Endothelial cell of umbilical vein (primary cell): Measurements from ENCODE around the gene DQX1. TPM values are rescaled to one million over a fixed set of nuclear protein-coding genes. Genes with fewer than 3 reads are reported as not detected.

Experiments
- BruUV-seq: library from RNA; stranded (reverse); fragments of 400-500 nt; replicated peaks from 2 replicates; lab custom pipeline; 2021; lab: Mats Ljungman, UMichigan
- CTCF ChIA-PET: fragments of 300-600, 350-600 bp; sonication (Branson Sonifier 250); formaldehyde crosslinking; loops from one replicate; lab custom pipeline; 2021; ENCODE audit warnings: antibody characterized with exemption, inconsistent platforms; lab: Charles Lee
- POLR2A ChIA-PET: fragments of 300-600, 350-600 bp; sonication (Branson Sonifier 250); formaldehyde crosslinking; loops from one replicate; lab custom pipeline; 2021; ENCODE audit warnings: antibody characterized with exemption, inconsistent platforms; lab: Charles Lee
- DNase-seq: peaks from one replicate; pipeline ENCODE4 v3.0.0-alpha.2; 2011; ENCODE audit warnings: low read depth, low spot score
- FAIRE-seq: peaks from 2 replicates; lab custom pipeline; 2011; peaks lifted over from hg19 to GRCh38; lab: Jason Lieb, UNC
- H2AFZ ChIP-seq: 2 replicates; pipeline ENCODE4 v1.6.0; 2012; ENCODE audit warnings: low read depth, low read length, control low read depth, inconsistent platforms
- H3K27ac ChIP-seq: 2 replicates; pipeline ENCODE4 v1.5.1; 2011; ENCODE audit warnings: low read depth, mild to moderate bottlenecking, control low read depth, low read length, moderate library complexity; ENCODE audit not compliant: insufficient read depth
- H3K27me3 ChIP-seq, 2 experiments: 2 replicates each; pipeline versions ENCODE4 v1.6.0 to v1.6.1; 2011; ENCODE audit warnings: low read length in 2 of 2, mixed read lengths in 1 of 2; ENCODE audit not compliant: control insufficient read depth in 2 of 2, insufficient read depth in 2 of 2
- H3K36me3 ChIP-seq, 2 experiments: 2 replicates in 1 of 2; 3 replicates in 1 of 2; pipeline ENCODE4 v1.5.1; 2011; ENCODE audit warnings: low read length in 2 of 2, mild to moderate bottlenecking in 1 of 2, moderate library complexity in 1 of 2; ENCODE audit not compliant: control insufficient read depth in 2 of 2, insufficient read depth in 2 of 2; ENCODE audit errors: extremely low read depth in 1 of 2
- H3K4me1 ChIP-seq: 3 replicates; pipeline ENCODE4 v1.5.1; 2011; ENCODE audit warnings: mild to moderate bottlenecking, low read length; ENCODE audit not compliant: control insufficient read depth, insufficient read depth; ENCODE audit errors: extremely low read depth
- H3K4me2 ChIP-seq: 2 replicates; pipeline ENCODE4 v1.6.1; 2011; ENCODE audit warnings: low read length, control low read depth, mixed read lengths; ENCODE audit not compliant: insufficient read depth
- H3K4me3 ChIP-seq, 3 experiments: fragments of 200-600 bp in 1 of 3; sonication (generic), shearing (Covaris generic) in 1 of 3; replicated peaks in 1 of 3; 2 replicates each; pipeline ENCODE4 v1.5.1; 2011 to 2016; ENCODE audit warnings: control low read depth in 3 of 3, low read length in 3 of 3, mild to moderate bottlenecking in 2 of 3, inconsistent platforms in 1 of 3, low read depth in 1 of 3, moderate library complexity in 1 of 3; ENCODE audit not compliant: insufficient read depth in 1 of 3
- H3K79me2 ChIP-seq: 2 replicates; pipeline ENCODE4 v1.6.0; 2012; ENCODE audit warnings: low read length, inconsistent platforms; ENCODE audit not compliant: control insufficient read depth, insufficient read depth
- H3K9ac ChIP-seq: replicated peaks from 2 replicates; pipeline ENCODE3; 2011; ENCODE audit warnings: low read length, control low read depth; ENCODE audit not compliant: insufficient read depth; ENCODE audit errors: extremely low read depth
- H3K9me1 ChIP-seq: replicated peaks from 3 replicates; pipeline ENCODE4 v1.6.0; 2011; ENCODE audit warnings: mild to moderate bottlenecking, low read length; ENCODE audit not compliant: control insufficient read depth, insufficient read depth; ENCODE audit errors: extremely low read depth
- H3K9me3 ChIP-seq: replicated peaks from 2 replicates; pipeline ENCODE4 v1.5.1; 2012; ENCODE audit warnings: low read length, inconsistent platforms; ENCODE audit not compliant: control insufficient read depth, insufficient read depth
- H4K20me1 ChIP-seq: replicated peaks from 2 replicates; pipeline ENCODE3; 2011; ENCODE audit warnings: mild to moderate bottlenecking, low read length; ENCODE audit not compliant: control insufficient read depth, insufficient read depth; ENCODE audit errors: extremely low read depth
- EZH2 ChIP-seq: IDR thresholded peaks from 2 replicates; pipeline ENCODE4 v1.6.1; 2012; ENCODE audit warnings: borderline replicate concordance, low read depth, mild to moderate bottlenecking, moderate library complexity, low read length, inconsistent platforms; ENCODE audit not compliant: severe bottlenecking
- FOS ChIP-seq: IDR thresholded peaks from 2 replicates; pipeline ENCODE4 v1.6.1; 2011; ENCODE audit warnings: mild to moderate bottlenecking, low read length, moderate library complexity, borderline replicate concordance; ENCODE audit not compliant: insufficient read depth
- GATA2 ChIP-seq: IDR thresholded peaks from 2 replicates; pipeline ENCODE4 v1.7.0; 2011; ENCODE audit warnings: low read depth, mild to moderate bottlenecking, moderate library complexity, mixed read lengths, low read length; ENCODE audit not compliant: insufficient read length, insufficient read depth
- JUN ChIP-seq: IDR thresholded peaks from 2 replicates; pipeline ENCODE4 v1.6.1; 2011; ENCODE audit warnings: borderline replicate concordance, low read depth; ENCODE audit not compliant: insufficient read length, insufficient read depth
- MYC ChIP-seq: IDR thresholded peaks from one replicate; pipeline ENCODE4 v1.6.1; 2011; ENCODE audit warnings: mild to moderate bottlenecking, low read depth, low read length
- POLR2A ChIP-seq: IDR thresholded peaks from 2 replicates; pipeline ENCODE4 v1.6.1; 2012; ENCODE audit warnings: low read depth, mild to moderate bottlenecking, control low read depth, low read length
- POLR2AphosphoS5 ChIP-seq: IDR thresholded peaks from 2 replicates; pipeline ENCODE4 v1.6.1; 2012; ENCODE audit warnings: low read depth, mild to moderate bottlenecking, control low read depth, low read length, moderate library complexity; ENCODE audit not compliant: insufficient read depth
- dilution Hi-C: fragments of 300-500 bp; cut with MboI; formaldehyde crosslinking; loops from one replicate; pipeline ENCODE4 v1.15.0; 2019; ENCODE audit warnings: low sequenced_read_pairs; ENCODE audit not compliant: extremely low pct_ligation_motif_present
- intact Hi-C: fragments of 100-400 bp; cut with micrococcal nuclease; formaldehyde crosslinking; loops from one replicate; pipeline ENCODE4 v1.10.0; 2022
- polyA plus RNA-seq, 4 experiments: library from polyadenylated mRNA; depleted of rRNA in 3 of 4; stranded (reverse) in 3 of 4; unstranded in 1 of 4; fragments of >200 nt; gene quantifications; 2 replicates each; pipeline versions ENCODE4 v1.2.1 to v1.2.3, GENCODE V29; 2011 to 2012; ENCODE audit warnings: missing spikeins in 1 of 4
- total RNA-seq: library from RNA; stranded (reverse); gene quantifications from 2 replicates; pipeline ENCODE4 v1.2.3, GENCODE V29; 2021
- TF ChIP-seq, protein P1 (sequence below): IDR thresholded peaks from 2 replicates; pipeline ENCODE4 v1.6.1; 2011; ENCODE audit not compliant: insufficient read depth, insufficient read length
- TF ChIP-seq, protein P2 (sequence below), 2 donors: IDR thresholded peaks; 1 replicate in 1 of 2; 2 replicates in 1 of 2; pipeline ENCODE4 v1.5.1; 2011; ENCODE audit warnings: low read length in 2 of 2, mild to moderate bottlenecking in 2 of 2, moderate library complexity in 2 of 2, control low read depth in 1 of 2, inconsistent platforms in 1 of 2, low read depth in 1 of 2; ENCODE audit not compliant: insufficient read depth in 1 of 2; ENCODE audit errors: extremely low read depth in 1 of 2

DQX1 gene
- total and polyA plus RNA-seq, 2 donors (not counting 3 experiments of a cell fraction or from before 2014, with no cell fraction given) = 0.06 to 0.44 TPM

DNA sequence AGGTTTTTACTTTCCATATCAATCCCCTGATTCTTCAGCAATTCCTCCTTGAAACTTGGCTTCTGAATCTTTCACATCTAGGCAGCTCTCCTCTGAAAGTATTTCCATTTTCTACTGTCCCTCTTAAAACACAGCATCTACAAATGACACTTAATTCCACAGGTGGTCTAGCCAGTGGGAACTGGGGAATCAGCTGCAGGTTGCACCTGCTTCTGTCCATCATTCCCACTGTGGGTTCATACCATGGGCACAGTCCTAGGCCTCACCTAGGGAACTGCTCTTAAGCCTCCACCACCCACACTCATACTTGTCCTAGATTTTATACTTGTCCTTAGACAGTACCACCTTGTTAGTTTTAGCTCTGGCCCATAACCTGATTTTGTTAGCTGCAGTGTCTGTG lies 25.5 kb upstream of the DQX1 start:
- no peak overlapping the region for H3K4me2 ChIP-seq

DNA sequence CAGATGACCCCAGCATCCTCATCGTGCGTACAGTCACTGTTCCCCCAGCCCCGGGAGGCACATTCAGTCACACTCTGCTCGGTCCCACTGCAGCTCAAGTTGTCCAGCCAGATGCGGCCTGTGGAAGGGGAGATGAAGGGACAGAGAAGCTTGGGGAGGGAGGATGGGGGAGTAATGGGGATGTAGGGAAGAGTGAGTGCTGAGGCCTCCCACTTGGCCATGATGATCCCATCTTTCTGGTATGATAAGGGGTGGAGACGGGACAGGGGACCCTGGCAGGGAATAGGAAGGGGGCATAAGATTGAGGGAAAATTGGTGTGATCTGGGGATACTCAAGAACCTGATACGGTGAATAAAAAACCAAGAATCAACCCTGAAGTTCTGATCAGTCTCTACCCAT lies 24.2 kb upstream of the DQX1 start:
- Histone ChIP-seq H3K4me2 (no peak overlapping the region), H3K9me1 (no peaks in the 10 kb centered on the region), H2AFZ (no peak overlapping the region), H3K9ac (no peak overlapping the region), H3K4me3 (no peak overlapping the region), H3K9me3 (no peaks in the 10 kb centered on the region), H3K36me3 (no peaks in the 10 kb centered on the region), H4K20me1 (no peaks in the 10 kb centered on the region), H3K27me3 (peaks cover 12 to 17% of the 10 kb centered on the region in 2 experiments), H3K79me2 (no peaks in the 10 kb centered on the region), H3K4me1 (peaks cover 14% of the 10 kb centered on the region), H3K27ac (no peak overlapping the region)
- DNase-seq (no peak), FAIRE-seq (no peak)
- TF ChIP-seq GATA2 (no peak), POLR2AphosphoS5 (no peak), FOS (no peak), EZH2 (no peak), POLR2A (no peak), JUN (no peak), MYC (no peak)
- TF ChIP-seq, protein P1, sequence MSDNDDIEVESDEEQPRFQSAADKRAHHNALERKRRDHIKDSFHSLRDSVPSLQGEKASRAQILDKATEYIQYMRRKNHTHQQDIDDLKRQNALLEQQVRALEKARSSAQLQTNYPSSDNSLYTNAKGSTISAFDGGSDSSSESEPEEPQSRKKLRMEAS = no peak
- TF ChIP-seq, protein P2, sequence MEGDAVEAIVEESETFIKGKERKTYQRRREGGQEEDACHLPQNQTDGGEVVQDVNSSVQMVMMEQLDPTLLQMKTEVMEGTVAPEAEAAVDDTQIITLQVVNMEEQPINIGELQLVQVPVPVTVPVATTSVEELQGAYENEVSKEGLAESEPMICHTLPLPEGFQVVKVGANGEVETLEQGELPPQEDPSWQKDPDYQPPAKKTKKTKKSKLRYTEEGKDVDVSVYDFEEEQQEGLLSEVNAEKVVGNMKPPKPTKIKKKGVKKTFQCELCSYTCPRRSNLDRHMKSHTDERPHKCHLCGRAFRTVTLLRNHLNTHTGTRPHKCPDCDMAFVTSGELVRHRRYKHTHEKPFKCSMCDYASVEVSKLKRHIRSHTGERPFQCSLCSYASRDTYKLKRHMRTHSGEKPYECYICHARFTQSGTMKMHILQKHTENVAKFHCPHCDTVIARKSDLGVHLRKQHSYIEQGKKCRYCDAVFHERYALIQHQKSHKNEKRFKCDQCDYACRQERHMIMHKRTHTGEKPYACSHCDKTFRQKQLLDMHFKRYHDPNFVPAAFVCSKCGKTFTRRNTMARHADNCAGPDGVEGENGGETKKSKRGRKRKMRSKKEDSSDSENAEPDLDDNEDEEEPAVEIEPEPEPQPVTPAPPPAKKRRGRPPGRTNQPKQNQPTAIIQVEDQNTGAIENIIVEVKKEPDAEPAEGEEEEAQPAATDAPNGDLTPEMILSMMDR (IDR thresholded peaks at IDR 0.05; ENCODE audit: extremely low read depth in 1 of 2, insufficient read depth in 1 of 2, low read depth in 1 of 2, low read length in 2 of 2) = no peak
- intact Hi-C loops = no loop called here
- dilution Hi-C loops = no loop called here
- POLR2A ChIA-PET = no interaction called here
- CTCF ChIA-PET = no interaction called here
- no TSS peak for BruUV-seq

More for the DNA sequence above, 25.5 kb upstream of the DQX1 start:
- intact Hi-C loops (no loop called here), dilution Hi-C loops (no loop called here)
- no peak overlapping the region for H3K27ac ChIP-seq
- H2AFZ ChIP-seq = no peak overlapping the region
- no peaks in the 10 kb centered on the region for H4K20me1 ChIP-seq
- POLR2A ChIA-PET = no interaction called here
- CTCF ChIA-PET = interaction anchor here (1.0 kb wide), 1 partner anchor 19 kb away, joined by 3 read pairs; no protein-coding TSS in a partner anchor
- no peaks in the 10 kb centered on the region for H3K79me2 ChIP-seq
- H3K9me1 ChIP-seq = no peaks in the 10 kb centered on the region
- FAIRE-seq = no peak
- H3K9me3 ChIP-seq = no peaks in the 10 kb centered on the region
- TF ChIP-seq FOS = no peak
- H3K27me3 ChIP-seq = peaks cover 8 to 9% of the 10 kb centered on the region in 2 experiments
- peaks cover 17% of the 10 kb centered on the region for H3K4me1 ChIP-seq
- BruUV-seq = no TSS peak
- H3K4me3 ChIP-seq = no peak overlapping the region
- no peak overlapping the region for H3K9ac ChIP-seq
- DNase-seq = no peak
- peaks cover 0 to under 1% of the 10 kb centered on the region in 2 experiments for H3K36me3 ChIP-seq
